IMR-90 (cell line): Measurements from ENCODE around the gene ELFN2. TPM values are rescaled to one million over a fixed set of nuclear protein-coding genes. Genes with fewer than 3 reads are reported as not detected.

ENCODE experiments used
- ATAC-seq: fragments of 200-7000 bp; cut with Tn5 transposase; 2 replicates; pipeline ENCODE4 v1.9.1; 2020; ENCODE audit warnings: low read depth, mild to moderate bottlenecking, moderate library complexity
- BruUV-seq: library from RNA; stranded (reverse); fragments of 400-500 nt; replicated peaks from 2 replicates; lab custom pipeline; 2021; lab: Mats Ljungman, UMichigan
- CTCF ChIA-PET: fragments of 300-600 bp; formaldehyde crosslinking; extraction: SDS; loops from one replicate; lab custom pipeline; 2021; ENCODE audit warnings: antibody characterized with exemption; lab: Yijun Ruan, JAX
- POLR2A ChIA-PET: fragments of 300-600 bp; sonication (Branson Sonifier 250); formaldehyde crosslinking; loops from one replicate; lab custom pipeline; 2022; ENCODE audit warnings: antibody characterized with exemption; ENCODE audit not compliant: unreplicated experiment; lab: Charles Lee
- DNase-seq: peaks from one replicate; pipeline ENCODE4 v3.0.0; 2013
- H2AFZ ChIP-seq: replicated peaks from 2 replicates; pipeline ENCODE3; 2013; ENCODE audit warnings: low read length, mild to moderate bottlenecking; ENCODE audit not compliant: poor library complexity
- H2AK5ac ChIP-seq: 2 replicates; pipeline ENCODE4 v1.6.1; 2013; ENCODE audit warnings: low read depth, low read length, inconsistent platforms
- H2AK9ac ChIP-seq: replicated peaks from 2 replicates; pipeline ENCODE3; 2013; ENCODE audit warnings: mild to moderate bottlenecking, low read depth, low read length, moderate library complexity; ENCODE audit not compliant: poor library complexity
- H2BK120ac ChIP-seq: 2 replicates; pipeline ENCODE4 v1.6.1; 2013; ENCODE audit warnings: low read depth, low read length, inconsistent platforms
- H2BK15ac ChIP-seq: 3 replicates; pipeline ENCODE4 v1.6.1; 2013; ENCODE audit warnings: low read depth, low read length, inconsistent platforms
- H2BK20ac ChIP-seq: 2 replicates; pipeline ENCODE4 v1.6.1; 2013; ENCODE audit warnings: low read depth, mild to moderate bottlenecking, inconsistent platforms, low read length, moderate library complexity
- H2BK5ac ChIP-seq: 2 replicates; pipeline ENCODE4 v1.6.1; 2013; ENCODE audit warnings: mild to moderate bottlenecking, low read depth, low read length, inconsistent platforms; ENCODE audit not compliant: poor library complexity, severe bottlenecking
- H3K14ac ChIP-seq: replicated peaks from 2 replicates; pipeline ENCODE4 v1.6.1; 2013; ENCODE audit warnings: low read depth, low read length, inconsistent platforms
- H3K18ac ChIP-seq: 2 replicates; pipeline ENCODE4 v1.6.1; 2013; ENCODE audit warnings: low read depth, low read length, control low read depth
- H3K23ac ChIP-seq: 2 replicates; pipeline ENCODE4 v1.6.1; 2013; ENCODE audit warnings: low read depth, low read length, inconsistent platforms
- H3K27ac ChIP-seq: 2 replicates; pipeline ENCODE4 v1.5.1; 2013; ENCODE audit warnings: mild to moderate bottlenecking, control low read depth, low read length; ENCODE audit not compliant: insufficient read depth
- H3K27me3 ChIP-seq: 2 replicates; pipeline ENCODE4 v1.6.1; 2013; ENCODE audit warnings: low read length; ENCODE audit not compliant: control insufficient read depth, insufficient read depth
- H3K36me3 ChIP-seq: 2 replicates; pipeline ENCODE4 v1.6.1; 2013; ENCODE audit warnings: low read length, mixed read lengths; ENCODE audit not compliant: control insufficient read depth, insufficient read depth
- H3K4ac ChIP-seq: 2 replicates; pipeline ENCODE4 v1.6.1; 2013; ENCODE audit warnings: low read depth, low read length, inconsistent platforms
- H3K4me1 ChIP-seq: 2 replicates; pipeline ENCODE4 v1.6.1; 2013; ENCODE audit warnings: low read length, mixed read lengths; ENCODE audit not compliant: control insufficient read depth, insufficient read depth
- H3K4me2 ChIP-seq: 2 replicates; pipeline ENCODE4 v1.6.1; 2013; ENCODE audit warnings: low read depth, mild to moderate bottlenecking, control low read depth, low read length, moderate library complexity
- H3K4me3 ChIP-seq: 2 replicates; pipeline ENCODE4 v1.5.1; 2013; ENCODE audit warnings: low read depth, mild to moderate bottlenecking, control low read depth, low read length, moderate library complexity; ENCODE audit not compliant: insufficient read depth
- H3K56ac ChIP-seq: 2 replicates; pipeline ENCODE4 v1.6.1; 2013; ENCODE audit warnings: low read length, inconsistent platforms; ENCODE audit not compliant: insufficient read depth; ENCODE audit errors: extremely low read depth
- H3K79me1 ChIP-seq, 2 experiments: 2 replicates each; pipeline ENCODE4 v1.6.1; 2013; ENCODE audit warnings: low read length in 2 of 2, inconsistent platforms in 1 of 2, low read depth in 1 of 2
- H3K9ac ChIP-seq: 2 replicates; pipeline ENCODE4 v1.6.1; 2013; ENCODE audit warnings: low read depth, low read length, control low read depth
- H3K9me1 ChIP-seq: 2 replicates; pipeline ENCODE4 v1.6.1; 2013; ENCODE audit warnings: low read length, inconsistent platforms; ENCODE audit not compliant: insufficient read depth
- H3K9me3 ChIP-seq: 2 replicates; pipeline ENCODE4 v1.6.1; 2013; ENCODE audit warnings: low read length; ENCODE audit not compliant: control insufficient read depth, insufficient read depth
- H4K20me1 ChIP-seq: 2 replicates; pipeline ENCODE4 v1.6.1; 2013; ENCODE audit warnings: low read length, inconsistent platforms; ENCODE audit not compliant: insufficient read depth
- H4K5ac ChIP-seq: 2 replicates; pipeline ENCODE4 v1.6.1; 2013; ENCODE audit warnings: mild to moderate bottlenecking, low read depth, low read length, control low read depth
- H4K8ac ChIP-seq, 2 experiments: 2 replicates each; pipeline ENCODE4 v1.6.1; 2013; ENCODE audit warnings: low read depth in 2 of 2, low read length in 2 of 2, control low read depth in 1 of 2, inconsistent platforms in 1 of 2
- H4K91ac ChIP-seq: 2 replicates; pipeline ENCODE4 v1.6.1; 2013; ENCODE audit warnings: low read depth, low read length, inconsistent platforms; ENCODE audit not compliant: insufficient read depth
- CEBPB ChIP-seq: IDR thresholded peaks from 2 replicates; pipeline ENCODE4 v1.6.1; 2012; ENCODE audit warnings: low read depth, low read length, improper control_type of control experiment
- CHD1 ChIP-seq: IDR thresholded peaks from 2 replicates; pipeline ENCODE4 v1.6.1; 2012; ENCODE audit warnings: low read depth, low read length, improper control_type of control experiment
- MAZ ChIP-seq: IDR thresholded peaks from 2 replicates; pipeline ENCODE4 v1.6.1; 2012; ENCODE audit warnings: low read depth, mild to moderate bottlenecking, low read length, improper control_type of control experiment, moderate library complexity, borderline replicate concordance
- MXI1 ChIP-seq: IDR thresholded peaks from 2 replicates; pipeline ENCODE4 v1.6.1; 2012; ENCODE audit warnings: low read depth, mild to moderate bottlenecking, low read length, moderate library complexity, borderline replicate concordance
- NFE2L2 ChIP-seq: fragments of 150-350 bp; IDR thresholded peaks from 2 replicates; pipeline ENCODE4 v1.6.1; 2016; ENCODE audit warnings: low read depth, mild to moderate bottlenecking, low read length
- RCOR1 ChIP-seq: IDR thresholded peaks from 2 replicates; pipeline ENCODE4 v1.6.1; 2012; ENCODE audit warnings: mild to moderate bottlenecking, low read length, improper control_type of control experiment; ENCODE audit not compliant: insufficient replicate concordance
- RFX5 ChIP-seq: IDR thresholded peaks from 2 replicates; pipeline ENCODE4 v1.8.0; 2012; ENCODE audit warnings: low read depth, mild to moderate bottlenecking, low read length, moderate library complexity
- WGBS, 2 experiments: methylation state at CpG; one replicate each; pipeline versions ENCODE4 v1.1.5 to v1.1.7; 2013; ENCODE audit warnings: missing lambda C conversion rate in 2 of 2; ENCODE audit not compliant: insufficient read length in 1 of 2; ENCODE audit errors: extremely low coverage in 2 of 2; 5-methylcytosine and 5-hydroxymethylcytosine counted together
- dilution Hi-C: fragments of 300-500 bp; cut with HindIII; formaldehyde crosslinking; loops from one replicate; pipeline ENCODE4 v1.14.3; 2018; ENCODE audit warnings: low sequenced_read_pairs; ENCODE audit not compliant: unreplicated experiment
- in situ Hi-C: fragments of 300-500 bp; cut with MboI; formaldehyde crosslinking; loops from 3 replicates; pipeline ENCODE4 v1.14.3; 2019; ENCODE audit warnings: low sequenced_read_pairs, inconsistent platforms, mixed read lengths
- intact Hi-C: fragments of 100-400 bp; cut with micrococcal nuclease; formaldehyde crosslinking; loops from 2 replicates; pipeline ENCODE4 v1.10.0; 2022
- polyA plus RNA-seq, 3 experiments: library from polyadenylated mRNA; depleted of rRNA; stranded (reverse); fragments of >200 nt; gene quantifications; 2 replicates each; pipeline ENCODE4 v1.2.3, GENCODE V29; 2012; ENCODE audit warnings: low replicate concordance in 1 of 3
- total RNA-seq: library from RNA; depleted of rRNA; stranded (reverse); fragments of >200 nt; gene quantifications from 2 replicates; pipeline ENCODE4 v1.2.3, GENCODE V29; 2012
- TF ChIP-seq, protein P1 (sequence below): fragments of 150-350 bp; IDR thresholded peaks from 2 replicates; pipeline ENCODE4 v1.6.1; 2017; ENCODE audit warnings: mild to moderate bottlenecking, antibody characterized with exemption, low read length, low read depth
- TF ChIP-seq, protein P2 (sequence below): conservative IDR thresholded peaks from 2 replicates; pipeline ENCODE4 v1.5.1; 2012; ENCODE audit warnings: mild to moderate bottlenecking, low read depth, low read length, improper control_type of control experiment

Gene ELFN2
- total and polyA plus RNA-seq, 2 of the 4 experiments (the other 2 are of a cell fraction): 0.72 to 5.0 TPM

DNA sequence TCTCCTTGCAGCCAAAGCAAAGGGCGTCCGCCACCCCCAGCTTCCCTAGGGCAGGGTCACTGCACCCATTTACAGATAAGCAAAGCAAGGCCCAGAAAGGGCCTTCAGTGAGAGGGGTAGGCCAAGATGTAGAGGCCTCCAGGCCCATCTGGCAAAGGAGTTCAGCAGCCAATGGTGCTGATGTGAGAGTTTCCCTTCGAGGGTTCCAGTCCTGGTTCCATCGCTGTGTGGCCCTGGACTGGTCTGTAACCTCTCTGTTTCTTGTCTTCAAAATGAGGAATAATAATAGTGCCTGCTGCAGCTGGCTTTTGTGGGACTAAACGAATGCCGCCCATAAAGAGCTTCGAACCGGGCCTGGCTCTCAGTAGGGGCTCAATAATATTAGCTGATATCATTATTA, 4.0 kb downstream of the ELFN2 start:
- ChIA-PET CTCF (interaction anchor here (1.1 kb wide), 1 partner anchor 33 kb away, joined by 3 read pairs; no protein-coding TSS in a partner anchor), POLR2A (no interaction called here)
- H3K36me3 ChIP-seq: no peaks in the 10 kb centered on the region
- H3K4me3 ChIP-seq: no peak overlapping the region
- H3K18ac ChIP-seq: no peak overlapping the region
- no peaks in the 10 kb centered on the region; the same call in 1 of the 2 replicates for H3K27me3 ChIP-seq
- H2BK5ac ChIP-seq: no peak overlapping the region
- ATAC-seq (no peak), DNase-seq (no peak)
- no peaks in the 10 kb centered on the region for H3K9me3 ChIP-seq
- H3K9me1 ChIP-seq: no peaks in the 10 kb centered on the region
- H3K4me2 ChIP-seq: no peak overlapping the region
- H4K5ac ChIP-seq: no peak overlapping the region
- H2BK20ac ChIP-seq: no peak overlapping the region
- peaks cover 14% of the 10 kb centered on the region for H3K4me1 ChIP-seq
- in situ Hi-C loops: no loop called here
- H3K27ac ChIP-seq: no peak overlapping the region
- H4K91ac ChIP-seq: no peak overlapping the region
- 100% methylated on average over 1 of the region's 8 CpGs; no CpG with 5 or more reads in 1 of the 2 experiments for WGBS, 2 experiments
- dilution Hi-C loops: no loop called here
- no peak overlapping the region; the same call in 1 of the 2 replicates for H2AK5ac ChIP-seq
- no peak overlapping the region for H3K9ac ChIP-seq
- intact Hi-C loops: no loop called here
- H2AK9ac ChIP-seq: no peak overlapping the region
- no peak overlapping the region for H4K8ac ChIP-seq
- H2BK15ac ChIP-seq: no peak overlapping the region
- no peak overlapping the region for H3K56ac ChIP-seq
- no TSS peak for BruUV-seq
- no peak overlapping the region for H2BK120ac ChIP-seq
- peaks cover 27% of the 10 kb centered on the region for H4K20me1 ChIP-seq
- peaks cover 3 to 16% of the 10 kb centered on the region in 2 experiments; a peak in 2 of 4 replicates for H3K79me1 ChIP-seq
- no peak overlapping the region for H3K23ac ChIP-seq
- no peak overlapping the region for H2AFZ ChIP-seq
- no peak overlapping the region for H3K4ac ChIP-seq
- H3K14ac ChIP-seq: no peak overlapping the region
- TF ChIP-seq RFX5: no peak
- no peak for TF ChIP-seq MXI1
- no peak for TF ChIP-seq NFE2L2
- TF ChIP-seq, protein P1, sequence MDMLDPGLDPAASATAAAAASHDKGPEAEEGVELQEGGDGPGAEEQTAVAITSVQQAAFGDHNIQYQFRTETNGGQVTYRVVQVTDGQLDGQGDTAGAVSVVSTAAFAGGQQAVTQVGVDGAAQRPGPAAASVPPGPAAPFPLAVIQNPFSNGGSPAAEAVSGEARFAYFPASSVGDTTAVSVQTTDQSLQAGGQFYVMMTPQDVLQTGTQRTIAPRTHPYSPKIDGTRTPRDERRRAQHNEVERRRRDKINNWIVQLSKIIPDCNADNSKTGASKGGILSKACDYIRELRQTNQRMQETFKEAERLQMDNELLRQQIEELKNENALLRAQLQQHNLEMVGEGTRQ: no peak
- TF ChIP-seq MAZ: no peak
- TF ChIP-seq RCOR1: no peak
- TF ChIP-seq CEBPB: no peak
- TF ChIP-seq, protein P2, sequence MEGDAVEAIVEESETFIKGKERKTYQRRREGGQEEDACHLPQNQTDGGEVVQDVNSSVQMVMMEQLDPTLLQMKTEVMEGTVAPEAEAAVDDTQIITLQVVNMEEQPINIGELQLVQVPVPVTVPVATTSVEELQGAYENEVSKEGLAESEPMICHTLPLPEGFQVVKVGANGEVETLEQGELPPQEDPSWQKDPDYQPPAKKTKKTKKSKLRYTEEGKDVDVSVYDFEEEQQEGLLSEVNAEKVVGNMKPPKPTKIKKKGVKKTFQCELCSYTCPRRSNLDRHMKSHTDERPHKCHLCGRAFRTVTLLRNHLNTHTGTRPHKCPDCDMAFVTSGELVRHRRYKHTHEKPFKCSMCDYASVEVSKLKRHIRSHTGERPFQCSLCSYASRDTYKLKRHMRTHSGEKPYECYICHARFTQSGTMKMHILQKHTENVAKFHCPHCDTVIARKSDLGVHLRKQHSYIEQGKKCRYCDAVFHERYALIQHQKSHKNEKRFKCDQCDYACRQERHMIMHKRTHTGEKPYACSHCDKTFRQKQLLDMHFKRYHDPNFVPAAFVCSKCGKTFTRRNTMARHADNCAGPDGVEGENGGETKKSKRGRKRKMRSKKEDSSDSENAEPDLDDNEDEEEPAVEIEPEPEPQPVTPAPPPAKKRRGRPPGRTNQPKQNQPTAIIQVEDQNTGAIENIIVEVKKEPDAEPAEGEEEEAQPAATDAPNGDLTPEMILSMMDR: no peak
- TF ChIP-seq CHD1: no peak
